ENCODE results near the gene ADGRG3. TPM values are rescaled to one million over a fixed set of nuclear protein-coding genes. Genes with fewer than 3 reads are reported as not detected.

Gene ADGRG3
- total and polyA plus RNA-seq, 2 experiments from 2014 or later, result not detected

- no peaks in the 10 kb centered on the region for H4K20me1 ChIP-seq (replicated peaks; ENCODE audit: insufficient read depth)
- no peaks in the 10 kb centered on the region for H3K4me1 ChIP-seq (ENCODE audit: insufficient read depth)
- no peak overlapping the region for H3K4me2 ChIP-seq
- no peak overlapping the region for H3K4me3 ChIP-seq
- DNase-seq (ENCODE audit: low spot score), result no peak
- Mint-ChIP-seq H3K4me1 (peaks cover 17% of the 10 kb centered on the region), H3K27ac (no peak overlapping the region), H3K4me3 (no peak overlapping the region), H3K27me3 (ENCODE audit: insufficient read depth, low read depth, poor library complexity) (peaks cover 8% of the 10 kb centered on the region), H3K9me3 (no peaks in the 10 kb centered on the region), H3K36me3 (ENCODE audit: low read depth) (no peaks in the 10 kb centered on the region)
- H3K79me2 ChIP-seq (replicated peaks; ENCODE audit: insufficient read depth), result no peaks in the 10 kb centered on the region
- no peak overlapping the region for H2AFZ ChIP-seq
- H3K9me2 ChIP-seq (ENCODE audit: insufficient read depth), result no peaks in the 10 kb centered on the region
- no peaks in the 10 kb centered on the region for H3K36me3 ChIP-seq (ENCODE audit: insufficient read depth)
- no peak overlapping the region for H3K27ac ChIP-seq (ENCODE audit: low read depth)
- TF ChIP-seq ZNF331 (CRISPR knock-in tag; IDR thresholded peaks at IDR 0.05; ENCODE audit: low read depth) (no peak), CTCF (conservative IDR thresholded peaks at IDR 0.05; ENCODE audit: low read depth in 2 of 2) (no peak), NANOG (IDR thresholded peaks at IDR 0.05; ENCODE audit: borderline replicate concordance) (no peak), EZH2 (IDR thresholded peaks at IDR 0.05; ENCODE audit: low read depth, unreplicated experiment) (no peak), ETS1 (IDR thresholded peaks at IDR 0.05) (no peak), ZNF462 (CRISPR knock-in tag; IDR thresholded peaks at IDR 0.05) (no peak), REST (IDR thresholded peaks at IDR 0.05; ENCODE audit: unreplicated experiment) (no peak), EZH2phosphoT487 (IDR thresholded peaks at IDR 0.05; ENCODE audit: unreplicated experiment) (no peak), CREB1 (CRISPR knock-in tag; IDR thresholded peaks at IDR 0.05; ENCODE audit: low read depth) (no peak), ZNF114 (CRISPR knock-in tag; IDR thresholded peaks at IDR 0.05) (no peak)
- no peaks in the 10 kb centered on the region for H3F3A ChIP-seq (replicated peaks; ENCODE audit: low read depth)
- no peak for ATAC-seq
- H3K27me3 ChIP-seq (ENCODE audit: insufficient read depth), result no peaks in the 10 kb centered on the region
Observed at GRCh38 chr16:57685633-57686032, 17.5 kb downstream of the ADGRG3 start.

Data from GM23338 (cell line).